ENCODE data around the gene TAF5L.
"Not testable (repeated sequence)": the region's sequence is repeated elsewhere in the genome, so short reads cannot be mapped to it uniquely, and the experiment has no call there.

The TAF5L gene

GRCh38 chr1:229603371-229604005 is 22.4 kb downstream of the TAF5L start:
- Mint-ChIP-seq H3K4me3 (no peak overlapping the region), H3K27me3 (no peaks in the 10 kb centered on the region), H3K36me3 (ENCODE audit: low read depth) (peaks cover 91% of the 10 kb centered on the region), H3K27ac (no peak overlapping the region), H3K4me1 (ENCODE audit: low read depth) (peaks cover 24% of the 10 kb centered on the region), H3K9me3 (no peaks in the 10 kb centered on the region)
- no peak for DNase-seq

- peaks cover 31% of the 10 kb centered on the region for H3K4me1 Mint-ChIP-seq (ENCODE audit: low read depth)
- H3K36me3 Mint-ChIP-seq (ENCODE audit: low read depth): peaks cover 82% of the 10 kb centered on the region
- H3K27ac Mint-ChIP-seq: no peak overlapping the region
- no peak overlapping the region for H3K4me3 Mint-ChIP-seq
- DNase-seq: no peak
- H3K27me3 Mint-ChIP-seq: no peaks in the 10 kb centered on the region
- no peaks in the 10 kb centered on the region for H3K9me3 Mint-ChIP-seq
Measured at GRCh38 chr1:229600229-229600628, 25.7 kb downstream of the TAF5L start.

- H3K4me3 Mint-ChIP-seq: no peak overlapping the region
- no peaks in the 10 kb centered on the region for H3K9me3 Mint-ChIP-seq
- no peak for DNase-seq
- peaks cover 31% of the 10 kb centered on the region for H3K4me1 Mint-ChIP-seq (ENCODE audit: low read depth)
- H3K36me3 Mint-ChIP-seq (ENCODE audit: low read depth): peaks cover 84% of the 10 kb centered on the region
- H3K27ac Mint-ChIP-seq: no peak overlapping the region
- H3K27me3 Mint-ChIP-seq: no peaks in the 10 kb centered on the region
Measured at GRCh38 chr1:229599218-229599954, 26.5 kb downstream of the TAF5L start.

- H3K36me3 Mint-ChIP-seq (ENCODE audit: low read depth): peaks cover 85% of the 10 kb centered on the region
Measured at GRCh38 chr1:229597877-229598276, 28.0 kb downstream of the TAF5L start.

GRCh38 chr1:229596925-229597699 is 28.8 kb downstream of the TAF5L start:
- no peaks in the 10 kb centered on the region for H3K9me3 Mint-ChIP-seq
- no peaks in the 10 kb centered on the region for H3K27me3 Mint-ChIP-seq
- H3K36me3 Mint-ChIP-seq (ENCODE audit: low read depth): peaks cover 83% of the 10 kb centered on the region
- no peak overlapping the region for H3K4me3 Mint-ChIP-seq
- H3K4me1 Mint-ChIP-seq (ENCODE audit: low read depth): peaks cover 31% of the 10 kb centered on the region
- H3K27ac Mint-ChIP-seq: peak overlapping the region; percentile 70
- no peak for DNase-seq

More at GRCh38 chr1:229597877-229598276, 28.0 kb downstream of the TAF5L start:
- peaks cover 31% of the 10 kb centered on the region for H3K4me1 Mint-ChIP-seq (ENCODE audit: low read depth)
- H3K27me3 Mint-ChIP-seq: no peaks in the 10 kb centered on the region
- DNase-seq: no peak
- H3K9me3 Mint-ChIP-seq: no peaks in the 10 kb centered on the region
- no peak overlapping the region for H3K27ac Mint-ChIP-seq
- H3K4me3 Mint-ChIP-seq: no peak overlapping the region

- H3K36me3 Mint-ChIP-seq (ENCODE audit: low read depth): peaks cover 78% of the 10 kb centered on the region
- H3K9me3 Mint-ChIP-seq, H3K27me3 Mint-ChIP-seq, H3K27ac Mint-ChIP-seq, DNase-seq, H3K4me3 Mint-ChIP-seq: not testable (repeated sequence)
- H3K4me1 Mint-ChIP-seq (ENCODE audit: low read depth): peaks cover 28% of the 10 kb centered on the region
Measured at GRCh38 chr1:229595876-229596275, 30.0 kb downstream of the TAF5L start.

GRCh38 chr1:229594227-229595008 is 31.5 kb downstream of the TAF5L start:
- Mint-ChIP-seq H3K27ac (peak overlapping the region; percentile 10), H3K36me3 (ENCODE audit: low read depth) (peaks cover 69% of the 10 kb centered on the region), H3K27me3 (no peaks in the 10 kb centered on the region), H3K4me1 (ENCODE audit: low read depth) (peaks cover 22% of the 10 kb centered on the region), H3K9me3 (no peaks in the 10 kb centered on the region), H3K4me3 (no peak overlapping the region)
- no peak for DNase-seq

- H3K36me3 Mint-ChIP-seq (ENCODE audit: low read depth): peaks cover 64% of the 10 kb centered on the region
- H3K9me3 Mint-ChIP-seq: no peaks in the 10 kb centered on the region
- DNase-seq: no peak
- H3K4me3 Mint-ChIP-seq: no peak overlapping the region
- H3K4me1 Mint-ChIP-seq (ENCODE audit: low read depth): peaks cover 18% of the 10 kb centered on the region
- no peak overlapping the region for H3K27ac Mint-ChIP-seq
- no peaks in the 10 kb centered on the region for H3K27me3 Mint-ChIP-seq
Measured at GRCh38 chr1:229593800-229594199, 32.1 kb downstream of the TAF5L start.

GRCh38 chr1:229590119-229590518 is 35.8 kb downstream of the TAF5L start:
- no peak for DNase-seq
- peaks cover 38% of the 10 kb centered on the region for H3K36me3 Mint-ChIP-seq (ENCODE audit: low read depth)
- H3K4me1 Mint-ChIP-seq (ENCODE audit: low read depth): no peaks in the 10 kb centered on the region
- no peak overlapping the region for H3K4me3 Mint-ChIP-seq
- H3K27me3 Mint-ChIP-seq: no peaks in the 10 kb centered on the region
- no peaks in the 10 kb centered on the region for H3K9me3 Mint-ChIP-seq
- H3K27ac Mint-ChIP-seq: no peak overlapping the region

GRCh38 chr1:229585338-229585737 is 40.6 kb downstream of the TAF5L start:
- Mint-ChIP-seq H3K4me1 (ENCODE audit: low read depth) (no peaks in the 10 kb centered on the region), H3K27ac (no peak overlapping the region), H3K9me3 (no peaks in the 10 kb centered on the region), H3K27me3 (no peaks in the 10 kb centered on the region), H3K4me3 (no peak overlapping the region), H3K36me3 (ENCODE audit: low read depth) (peaks cover 3% of the 10 kb centered on the region)
- no peak for DNase-seq

GRCh38 chr1:229582715-229583114 is 43.2 kb downstream of the TAF5L start:
- no peak for DNase-seq
- Mint-ChIP-seq H3K36me3 (ENCODE audit: low read depth) (no peaks in the 10 kb centered on the region), H3K27ac (no peak overlapping the region), H3K9me3 (no peaks in the 10 kb centered on the region), H3K4me1 (ENCODE audit: low read depth) (no peaks in the 10 kb centered on the region), H3K4me3 (no peak overlapping the region), H3K27me3 (peaks cover 2% of the 10 kb centered on the region)

GRCh38 chr1:229582011-229582694 is 43.8 kb downstream of the TAF5L start:
- Mint-ChIP-seq H3K4me1 (ENCODE audit: low read depth) (no peaks in the 10 kb centered on the region), H3K27me3 (peaks cover 3% of the 10 kb centered on the region), H3K36me3 (ENCODE audit: low read depth) (no peaks in the 10 kb centered on the region), H3K27ac (no peak overlapping the region), H3K9me3 (no peaks in the 10 kb centered on the region), H3K4me3 (no peak overlapping the region)
- no peak for DNase-seq

GRCh38 chr1:229581485-229581884 is 44.4 kb downstream of the TAF5L start:
- no peak overlapping the region for H3K27ac Mint-ChIP-seq
- H3K36me3 Mint-ChIP-seq (ENCODE audit: low read depth): no peaks in the 10 kb centered on the region

More at GRCh38 chr1:229581485-229581884, 44.4 kb downstream of the TAF5L start:
- H3K9me3 Mint-ChIP-seq: no peaks in the 10 kb centered on the region
- no peak for DNase-seq
- peaks cover 3% of the 10 kb centered on the region for H3K27me3 Mint-ChIP-seq
- no peaks in the 10 kb centered on the region for H3K4me1 Mint-ChIP-seq (ENCODE audit: low read depth)
- no peak overlapping the region for H3K4me3 Mint-ChIP-seq

Measured in activated T-cell treated with anti-CD3 and anti-CD28 coated beads, Interleukin-2, amount 50 U/mL, for 24 hours (primary cell).